Lower lobe of right lung (tissue), 2 donors: ENCODE measurements around the gene GKN2. TPM values are rescaled to one million over a fixed set of nuclear protein-coding genes. Genes with fewer than 3 reads are reported as not detected.

Source experiments
- ATAC-seq, 2 donors: fragments of 200-7000 bp; cut with Tn5 transposase; one replicate each; pipeline ENCODE4 v1.9.1; 2020 to 2022; ENCODE audit warnings: mild to moderate bottlenecking in 2 of 2, moderate library complexity in 2 of 2
- DNase-seq: peaks from one replicate; pipeline ENCODE4 v3.0.0-alpha.2; 2020
- H3K27ac ChIP-seq: fragments of 200-600 bp; one replicate; pipeline ENCODE4 v1.8.0; 2022
- H3K27me3 ChIP-seq: fragments of 200-600 bp; one replicate; pipeline ENCODE4 v1.8.0; 2022; ENCODE audit warnings: low read depth
- H3K36me3 ChIP-seq: fragments of 200-600 bp; one replicate; pipeline ENCODE4 v1.8.0; 2022; ENCODE audit warnings: mild to moderate bottlenecking
- H3K4me1 ChIP-seq: fragments of 200-600 bp; one replicate; pipeline ENCODE4 v1.8.0; 2022
- H3K4me3 ChIP-seq: fragments of 200-600 bp; one replicate; pipeline ENCODE4 v1.8.0; 2022; ENCODE audit warnings: mild to moderate bottlenecking
- H3K9me3 ChIP-seq: fragments of 200-600 bp; one replicate; pipeline ENCODE4 v1.8.0; 2022
- intact Hi-C: fragments of 100-400 bp; cut with DNase I; formaldehyde crosslinking; loops from one replicate; pipeline ENCODE4 v1.11.0; 2022
- total RNA-seq: library from RNA; stranded (reverse); fragmentation: NEBNext Ultra II Directional; extraction: Animal tissue kit (Norgen Biotek cat#: 25700); gene quantifications from one replicate; pipeline ENCODE4 v1.2.1, GENCODE V29; 2021
- TF ChIP-seq, protein P1 (sequence below): fragments of 200-600 bp; IDR thresholded peaks from one replicate; pipeline ENCODE4 v1.8.0; 2022; ENCODE audit warnings: antibody characterized with exemption, mild to moderate bottlenecking
- donor health status: DM: no; HTN: yes; CAD: no; lungs with severe emphysema.

Gene GKN2
- total RNA-seq, 1 donor from 2014 or later, result 53.3 TPM

GRCh38 chr2:68993660-68994059 is 41.0 kb upstream of the GKN2 start:
- intact Hi-C loops, result no loop called here
- Histone ChIP-seq H3K27ac (no peak overlapping the region), H3K4me3 (no peak overlapping the region), H3K9me3 (no peaks in the 10 kb centered on the region), H3K36me3 (no peaks in the 10 kb centered on the region), H3K4me1 (no peaks in the 10 kb centered on the region), H3K27me3 (no peaks in the 10 kb centered on the region)
- TF ChIP-seq, protein P1, sequence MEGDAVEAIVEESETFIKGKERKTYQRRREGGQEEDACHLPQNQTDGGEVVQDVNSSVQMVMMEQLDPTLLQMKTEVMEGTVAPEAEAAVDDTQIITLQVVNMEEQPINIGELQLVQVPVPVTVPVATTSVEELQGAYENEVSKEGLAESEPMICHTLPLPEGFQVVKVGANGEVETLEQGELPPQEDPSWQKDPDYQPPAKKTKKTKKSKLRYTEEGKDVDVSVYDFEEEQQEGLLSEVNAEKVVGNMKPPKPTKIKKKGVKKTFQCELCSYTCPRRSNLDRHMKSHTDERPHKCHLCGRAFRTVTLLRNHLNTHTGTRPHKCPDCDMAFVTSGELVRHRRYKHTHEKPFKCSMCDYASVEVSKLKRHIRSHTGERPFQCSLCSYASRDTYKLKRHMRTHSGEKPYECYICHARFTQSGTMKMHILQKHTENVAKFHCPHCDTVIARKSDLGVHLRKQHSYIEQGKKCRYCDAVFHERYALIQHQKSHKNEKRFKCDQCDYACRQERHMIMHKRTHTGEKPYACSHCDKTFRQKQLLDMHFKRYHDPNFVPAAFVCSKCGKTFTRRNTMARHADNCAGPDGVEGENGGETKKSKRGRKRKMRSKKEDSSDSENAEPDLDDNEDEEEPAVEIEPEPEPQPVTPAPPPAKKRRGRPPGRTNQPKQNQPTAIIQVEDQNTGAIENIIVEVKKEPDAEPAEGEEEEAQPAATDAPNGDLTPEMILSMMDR, result no peak
- DNase-seq (no peak), ATAC-seq (no peak)

- no peak for DNase-seq
- Histone ChIP-seq H3K9me3 (no peaks in the 10 kb centered on the region), H3K4me3 (no peak overlapping the region), H3K36me3 (no peaks in the 10 kb centered on the region), H3K27me3 (no peaks in the 10 kb centered on the region), H3K4me1 (no peaks in the 10 kb centered on the region), H3K27ac (no peak overlapping the region)
- ATAC-seq, result no peak
- TF ChIP-seq, protein P1, result no peak
- intact Hi-C loops, result no loop called here
Observed at GRCh38 chr2:68992933-68993332, 40.2 kb upstream of the GKN2 start.

GRCh38 chr2:68992341-68992740 is 39.6 kb upstream of the GKN2 start:
- TF ChIP-seq, protein P1, result no peak
- no peaks in the 10 kb centered on the region for H3K9me3 ChIP-seq
- H3K27ac ChIP-seq, result no peak overlapping the region
- intact Hi-C loops, result no loop called here
- DNase-seq (no peak), ATAC-seq (no peak)
- no peak overlapping the region for H3K4me3 ChIP-seq
- H3K36me3 ChIP-seq, result no peaks in the 10 kb centered on the region
- H3K4me1 ChIP-seq, result no peaks in the 10 kb centered on the region
- no peaks in the 10 kb centered on the region for H3K27me3 ChIP-seq

DNA sequence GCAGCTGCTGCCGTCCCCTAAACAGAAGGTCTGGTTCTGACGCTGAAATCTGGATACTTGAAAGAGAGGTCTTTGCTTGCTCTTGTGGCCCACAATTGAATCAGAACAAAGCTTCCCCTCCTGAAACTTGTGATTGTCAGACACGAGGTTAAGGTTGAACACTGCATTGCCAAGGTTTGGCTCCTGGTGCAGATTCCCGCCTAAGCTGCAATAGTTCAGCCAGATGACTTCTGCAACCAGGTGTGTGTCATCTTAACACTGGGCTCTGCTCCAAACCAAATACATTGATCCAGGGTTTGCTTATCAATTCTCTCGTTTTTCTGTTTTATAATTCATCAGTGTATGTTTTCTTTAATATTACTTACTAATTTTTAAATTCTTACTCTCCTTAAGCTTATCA is 36.3 kb upstream of the GKN2 start:
- Histone ChIP-seq H3K9me3 (no peaks in the 10 kb centered on the region), H3K4me3 (no peak overlapping the region), H3K4me1 (no peaks in the 10 kb centered on the region), H3K36me3 (no peaks in the 10 kb centered on the region), H3K27me3 (no peaks in the 10 kb centered on the region), H3K27ac (no peak overlapping the region)
- intact Hi-C loops, result no loop called here
- DNase-seq (no peak), ATAC-seq (no peak)
- TF ChIP-seq, protein P1, result no peak

DNA sequence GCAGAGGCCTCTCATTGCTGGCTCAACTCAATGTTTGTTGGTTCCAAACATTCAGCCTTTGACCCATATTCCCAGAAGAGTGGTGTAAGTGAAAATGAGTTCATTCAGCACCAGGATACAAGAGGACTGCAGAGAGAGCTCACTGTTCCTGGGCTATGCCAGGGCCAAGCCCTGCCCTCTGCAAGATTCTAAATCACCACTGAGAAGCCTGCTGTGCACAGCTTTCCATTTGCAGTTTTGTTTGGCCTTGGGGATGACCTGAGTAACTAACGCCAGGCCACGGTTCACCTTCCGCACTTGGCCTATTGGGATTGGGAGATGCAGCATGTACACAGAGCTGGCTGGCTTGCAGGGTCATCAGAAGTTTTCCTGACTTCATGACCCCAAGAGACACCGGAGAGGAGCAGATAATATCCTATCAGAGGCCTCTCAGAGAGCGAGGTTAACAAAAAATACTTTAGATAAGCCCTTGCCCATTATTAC is 34.4 kb upstream of the GKN2 start:
- H3K27me3 ChIP-seq, result no peaks in the 10 kb centered on the region
- no peak overlapping the region for H3K27ac ChIP-seq
- TF ChIP-seq, protein P1, result no peak
- H3K4me3 ChIP-seq, result no peak overlapping the region
- no peaks in the 10 kb centered on the region for H3K36me3 ChIP-seq
- intact Hi-C loops, result no loop called here
- DNase-seq (no peak), ATAC-seq (peak in 1 of 2 donors; percentile 11)
- H3K9me3 ChIP-seq, result no peaks in the 10 kb centered on the region
- H3K4me1 ChIP-seq, result no peaks in the 10 kb centered on the region

GRCh38 chr2:68980956-68981355 is 28.3 kb upstream of the GKN2 start:
- TF ChIP-seq, protein P1, result no peak

More at GRCh38 chr2:68980956-68981355, 28.3 kb upstream of the GKN2 start:
- no peaks in the 10 kb centered on the region for H3K27me3 ChIP-seq
- DNase-seq (no peak), ATAC-seq (peak in 1 of 2 donors; percentile 58)
- H3K4me3 ChIP-seq, result no peak overlapping the region
- H3K4me1 ChIP-seq, result no peaks in the 10 kb centered on the region
- H3K36me3 ChIP-seq, result no peaks in the 10 kb centered on the region
- no peaks in the 10 kb centered on the region for H3K9me3 ChIP-seq
- no peak overlapping the region for H3K27ac ChIP-seq
- intact Hi-C loops, result no loop called here
